Esophagus squamous epithelium (tissue), 5 donors: ENCODE results near the gene CEP162. TPM values are rescaled to one million over a fixed set of nuclear protein-coding genes. Genes with fewer than 3 reads are reported as not detected.

Experiments used
- DNase-seq: peaks from one replicate; lab custom pipeline; 2025; lab: John Stamatoyannopoulos, UW
- H3K27ac ChIP-seq, 4 donors: fragments of 200-600 bp; sonication (generic); one replicate each; pipeline ENCODE4 v1.5.1; 2016 to 2019; ENCODE audit warnings: mild to moderate bottlenecking in 1 of 4
- H3K27me3 ChIP-seq, 4 donors: fragments of 200-600 bp; sonication (generic); 1 replicate in 3 of 4; 2 replicates in 1 of 4; pipeline versions ENCODE4 v1.5.1 to v1.6.0; 2017 to 2021; ENCODE audit warnings: antibody characterized with exemption in 1 of 4
- H3K36me3 ChIP-seq, 3 donors: fragments of 200-600 bp; sonication (generic); one replicate each; pipeline ENCODE4 v1.5.1; 2016 to 2019
- H3K4me1 ChIP-seq, 3 donors: fragments of 200-600 bp; sonication (generic); one replicate each; pipeline ENCODE4 v1.5.1; 2017 to 2019
- H3K4me3 ChIP-seq, 4 donors: fragments of 200-600 bp; sonication (generic); 1 replicate in 3 of 4; 2 replicates in 1 of 4; pipeline ENCODE4 v1.5.1; 2016 to 2019; ENCODE audit warnings: mild to moderate bottlenecking in 2 of 4, moderate library complexity in 1 of 4
- H3K9me3 ChIP-seq, 3 donors: fragments of 200-600 bp; sonication (generic); one replicate each; pipeline ENCODE4 v1.5.1; 2016 to 2019
- CTCF ChIP-seq, 6 experiments: fragments of 450-650 bp in 4 of 6; fragments of 200-600 bp in 2 of 6; sonication (generic) in 2 of 6; IDR thresholded peaks; one replicate each; pipeline ENCODE4 v1.5.1; 2016 to 2019; ENCODE audit warnings: antibody characterized with exemption in 6 of 6, mild to moderate bottlenecking in 4 of 6, moderate library complexity in 4 of 6
- POLR2A ChIP-seq, 4 donors: fragments of 450-650 bp; IDR thresholded peaks; one replicate each; pipeline ENCODE4 v1.6.1; 2017; ENCODE audit warnings: antibody characterized with exemption in 4 of 4, mild to moderate bottlenecking in 4 of 4, moderate library complexity in 3 of 4
- WGBS, 2 donors: methylation state at CpG; one replicate each; pipeline ENCODE4 v1.1.5; 2018; 5-methylcytosine and 5-hydroxymethylcytosine counted together
- intact Hi-C: fragments of 100-400 bp; cut with DNase I; formaldehyde crosslinking; loops from one replicate; pipeline ENCODE4 v1.15.0; 2022
- total RNA-seq, 4 donors: library from RNA; depleted of rRNA; stranded (reverse); fragments of >200 nt; gene quantifications; one replicate each; pipeline ENCODE4 v1.1.0, GENCODE V29; 2016
- donor health status: DM: yes; HTN: yes; CAD: no.

CEP162 gene
- total RNA-seq, 4 donors from 2014 or later: 2.9 to 6.4 (median 4.5) TPM

GRCh38 chr6:84182001-84182400 is 45.4 kb downstream of the CEP162 start:
- no peak overlapping the region for H3K4me3 ChIP-seq
- peaks cover 0 to 31% (median 0%) of the 10 kb centered on the region in 3 donors for H3K36me3 ChIP-seq
- H3K27me3 ChIP-seq: no peaks in the 10 kb centered on the region
- H3K9me3 ChIP-seq: no peaks in the 10 kb centered on the region
- no peak overlapping the region for H3K27ac ChIP-seq
- 79 to 88% methylated on average over 1 of the region's 1 CpG for WGBS, 2 donors
- intact Hi-C loops: no loop called here
- H3K4me1 ChIP-seq: no peaks in the 10 kb centered on the region
- TF ChIP-seq CTCF (IDR thresholded peaks at IDR 0.05) (no peak), POLR2A (IDR thresholded peaks at IDR 0.05) (no peak)
- no peak for DNase-seq

- 76 to 80% methylated on average over 4 of the region's 4 CpGs for WGBS, 2 donors
- Histone ChIP-seq H3K27ac (no peak overlapping the region), H3K27me3 (no peaks in the 10 kb centered on the region), H3K36me3 (peaks cover 0 to 22% (median under 1%) of the 10 kb centered on the region in 3 donors), H3K4me1 (no peaks in the 10 kb centered on the region), H3K4me3 (no peak overlapping the region), H3K9me3 (no peaks in the 10 kb centered on the region)
- no peak for DNase-seq
- TF ChIP-seq CTCF (IDR thresholded peaks at IDR 0.05) (no peak), POLR2A (IDR thresholded peaks at IDR 0.05) (no peak)
- intact Hi-C loops: no loop called here
Observed at GRCh38 chr6:84177241-84177640, 50.2 kb downstream of the CEP162 start.

GRCh38 chr6:84172574-84172973 is 54.9 kb downstream of the CEP162 start:
- no peak overlapping the region for H3K4me3 ChIP-seq

GRCh38 chr6:84172080-84172479 is 55.4 kb downstream of the CEP162 start:
- H3K9me3 ChIP-seq: no peaks in the 10 kb centered on the region
- H3K36me3 ChIP-seq: peaks cover 0 to 46% (median 3%) of the 10 kb centered on the region in 3 donors
- DNase-seq: no peak
- TF ChIP-seq POLR2A (IDR thresholded peaks at IDR 0.05): no peak
- no peak for TF ChIP-seq CTCF (IDR thresholded peaks at IDR 0.05)
- no peaks in the 10 kb centered on the region for H3K4me1 ChIP-seq
- H3K4me3 ChIP-seq: no peak overlapping the region
- intact Hi-C loops: no loop called here
- H3K27ac ChIP-seq: no peak overlapping the region
- H3K27me3 ChIP-seq: no peaks in the 10 kb centered on the region
- 66 to 95% methylated on average over 2 of the region's 2 CpGs for WGBS, 2 donors

More at GRCh38 chr6:84172574-84172973, 54.9 kb downstream of the CEP162 start:
- Histone ChIP-seq H3K9me3 (no peaks in the 10 kb centered on the region), H3K4me1 (no peaks in the 10 kb centered on the region), H3K27ac (no peak overlapping the region), H3K27me3 (no peaks in the 10 kb centered on the region), H3K36me3 (peaks cover 0 to 41% (median 3%) of the 10 kb centered on the region in 3 donors)
- intact Hi-C loops: no loop called here
- TF ChIP-seq CTCF (IDR thresholded peaks at IDR 0.05) (no peak), POLR2A (IDR thresholded peaks at IDR 0.05) (no peak)
- no peak for DNase-seq
- WGBS, 2 donors: 92 to 94% methylated on average over 1 of the region's 1 CpG

GRCh38 chr6:84167457-84167856 is 60.0 kb downstream of the CEP162 start:
- H3K9me3 ChIP-seq: no peaks in the 10 kb centered on the region
- intact Hi-C loops: no loop called here
- H3K4me3 ChIP-seq: no peak overlapping the region
- H3K27me3 ChIP-seq: no peaks in the 10 kb centered on the region
- H3K4me1 ChIP-seq: no peaks in the 10 kb centered on the region
- H3K27ac ChIP-seq: no peak overlapping the region
- no peak for TF ChIP-seq CTCF (IDR thresholded peaks at IDR 0.05)
- TF ChIP-seq POLR2A (IDR thresholded peaks at IDR 0.05): no peak
- DNase-seq: no peak
- WGBS, 2 donors: 81 to 96% methylated on average over 1 of the region's 1 CpG
- peaks cover 0 to 41% (median 3%) of the 10 kb centered on the region in 3 donors for H3K36me3 ChIP-seq
